Gastrocnemius medialis (tissue), 4 donors: ENCODE data around the gene TFDP1. TPM values are rescaled to one million over a fixed set of nuclear protein-coding genes. Genes with fewer than 3 reads are reported as not detected.

Source experiments
- ATAC-seq, 2 donors: fragments of 150-250 bp; one replicate each; pipeline ENCODE4 v1.9.1; 2016
- DNase-seq, 2 donors: peaks; one replicate each; pipeline ENCODE4 v3.0.0-alpha.2; 2019
- H3K27ac ChIP-seq, 4 donors: fragments of 200-600 bp; sonication (generic); 1 replicate in 1 of 4; 2 replicates in 3 of 4; pipeline ENCODE4 v1.5.1; 2016 to 2018; ENCODE audit warnings: mild to moderate bottlenecking in 2 of 4, moderate library complexity in 1 of 4
- H3K27me3 ChIP-seq, 3 donors: fragments of 200-600 bp; sonication (generic) in 2 of 3; 1 replicate in 1 of 3; 2 replicates in 2 of 3; pipeline versions ENCODE4 v1.5.1 to v1.6.0; 2016 to 2019; ENCODE audit warnings: mild to moderate bottlenecking in 1 of 3, moderate library complexity in 1 of 3
- H3K36me3 ChIP-seq, 2 donors: fragments of 200-600 bp; sonication (generic) in 1 of 2; one replicate each; pipeline ENCODE4 v1.5.1; 2017 to 2018
- H3K4me1 ChIP-seq, 2 donors: fragments of 200-600 bp; sonication (generic) in 1 of 2; one replicate each; pipeline ENCODE4 v1.5.1; 2016 to 2017; ENCODE audit warnings: mild to moderate bottlenecking in 2 of 2
- H3K4me3 ChIP-seq, 4 donors: fragments of 200-600 bp; sonication (generic) in 3 of 4; 1 replicate in 1 of 4; 2 replicates in 3 of 4; pipeline ENCODE4 v1.5.1; 2016 to 2019; ENCODE audit warnings: mild to moderate bottlenecking in 2 of 4
- H3K9me3 ChIP-seq, 3 donors: fragments of 200-600 bp; sonication (generic) in 2 of 3; 1 replicate in 1 of 3; 2 replicates in 2 of 3; pipeline ENCODE4 v1.5.1; 2016 to 2019
- CTCF ChIP-seq, 5 experiments: fragments of 450-650 bp in 3 of 5; fragments of 200-600 bp in 2 of 5; sonication (generic) in 2 of 5; IDR thresholded peaks in 4 of 5; conservative IDR thresholded peaks in 1 of 5; 1 replicate in 4 of 5; 2 replicates in 1 of 5; pipeline ENCODE4 v1.5.1; 2016 to 2019; ENCODE audit warnings: antibody characterized with exemption in 5 of 5, mild to moderate bottlenecking in 3 of 5, moderate library complexity in 3 of 5
- POLR2A ChIP-seq, 2 donors: fragments of 450-650 bp; IDR thresholded peaks; one replicate each; pipeline ENCODE4 v1.6.1; 2017; ENCODE audit warnings: antibody characterized with exemption in 2 of 2, mild to moderate bottlenecking in 2 of 2, moderate library complexity in 2 of 2
- in situ Hi-C, 4 donors: fragments of 200-750 bp; cut with MboI; loops; one replicate each; pipeline versions ENCODE4 v1.15.0 to v1.8.0; 2017; ENCODE audit warnings: low sequenced_read_pairs in 4 of 4
- intact Hi-C: fragments of 100-400 bp; cut with DNase I; formaldehyde crosslinking; loops from one replicate; pipeline ENCODE4 v1.15.1; 2023; ENCODE audit warnings: low total_unique reads
- total RNA-seq, 4 donors: library from RNA; depleted of rRNA; stranded (reverse); fragments of >200 nt; gene quantifications; one replicate each; pipeline versions ENCODE4 v1.1.0 to v1.2.3, GENCODE V29; 2016

The TFDP1 gene
- total RNA-seq, 4 donors from 2014 or later, result 14.9 to 35.4 (median 29.1) TPM

- no peak for ATAC-seq
- in situ Hi-C loops, result no loop called here
- no peaks in the 10 kb centered on the region for H3K4me1 ChIP-seq
- H3K27ac ChIP-seq, result no peak overlapping the region
- no peaks in the 10 kb centered on the region for H3K9me3 ChIP-seq
- intact Hi-C loops, result no loop called here
- H3K36me3 ChIP-seq, result no peaks in the 10 kb centered on the region
- no peak overlapping the region for H3K4me3 ChIP-seq
- DNase-seq, result no peak
- TF ChIP-seq POLR2A (IDR thresholded peaks at IDR 0.05) (no peak), CTCF (IDR thresholded peaks at IDR 0.05 in 4 of 5, conservative IDR thresholded peaks at IDR 0.05 in 1 of 5) (no peak)
- no peaks in the 10 kb centered on the region for H3K27me3 ChIP-seq
Observed at GRCh38 chr13:113605461-113605860, 20.9 kb downstream of the TFDP1 start.

- DNase-seq, result no peak
- in situ Hi-C loops, result no loop called here
- no peak for TF ChIP-seq POLR2A (IDR thresholded peaks at IDR 0.05)
- TF ChIP-seq CTCF (IDR thresholded peaks at IDR 0.05 in 4 of 5, conservative IDR thresholded peaks at IDR 0.05 in 1 of 5), result no peak
- ATAC-seq, result no peak
- no peaks in the 10 kb centered on the region for H3K36me3 ChIP-seq
- intact Hi-C loops, result no loop called here
- no peak overlapping the region for H3K27ac ChIP-seq
- H3K4me1 ChIP-seq, result no peaks in the 10 kb centered on the region
- no peaks in the 10 kb centered on the region for H3K9me3 ChIP-seq
- no peak overlapping the region for H3K4me3 ChIP-seq
- H3K27me3 ChIP-seq, result no peaks in the 10 kb centered on the region
Observed at GRCh38 chr13:113605866-113606438, 21.4 kb downstream of the TFDP1 start.

- no peaks in the 10 kb centered on the region for H3K9me3 ChIP-seq
- in situ Hi-C loops, result no loop called here
- ATAC-seq (no peak), DNase-seq (no peak)
- H3K4me1 ChIP-seq, result no peaks in the 10 kb centered on the region
- no peaks in the 10 kb centered on the region for H3K27me3 ChIP-seq
- no peak overlapping the region for H3K27ac ChIP-seq
- H3K4me3 ChIP-seq, result no peak overlapping the region
- no peaks in the 10 kb centered on the region for H3K36me3 ChIP-seq
- intact Hi-C loops, result no loop called here
- no peak for TF ChIP-seq POLR2A (IDR thresholded peaks at IDR 0.05)
- no peak for TF ChIP-seq CTCF (IDR thresholded peaks at IDR 0.05 in 4 of 5, conservative IDR thresholded peaks at IDR 0.05 in 1 of 5)
Observed at GRCh38 chr13:113607056-113607888, 22.7 kb downstream of the TFDP1 start.

GRCh38 chr13:113607889-113608635 is 23.5 kb downstream of the TFDP1 start:
- intact Hi-C loops (no loop called here), in situ Hi-C loops (no loop called here)
- TF ChIP-seq CTCF (IDR thresholded peaks at IDR 0.05 in 4 of 5, conservative IDR thresholded peaks at IDR 0.05 in 1 of 5) (no peak), POLR2A (IDR thresholded peaks at IDR 0.05) (no peak)
- H3K27ac ChIP-seq, result no peak overlapping the region
- H3K4me3 ChIP-seq, result no peak overlapping the region
- H3K27me3 ChIP-seq, result no peaks in the 10 kb centered on the region
- DNase-seq (no peak), ATAC-seq (no peak)
- H3K9me3 ChIP-seq, result no peaks in the 10 kb centered on the region
- no peaks in the 10 kb centered on the region for H3K36me3 ChIP-seq
- H3K4me1 ChIP-seq, result no peaks in the 10 kb centered on the region
